ENCODE measurements around the gene CPE. TPM values are rescaled to one million over a fixed set of nuclear protein-coding genes. Genes with fewer than 3 reads are reported as not detected.

The CPE gene
- total and polyA plus RNA-seq, 2 donors (not counting 3 experiments of a cell fraction or from before 2014, with no cell fraction given): 2.7 to 9.2 TPM

- ChIA-PET CTCF (interaction anchor here (1.8 kb wide), 1 partner anchor 13 kb away, joined by 9 read pairs; no protein-coding TSS in a partner anchor), POLR2A (no interaction called here)
- no peaks in the 10 kb centered on the region for H3K9me3 ChIP-seq (replicated peaks; ENCODE audit: control insufficient read depth, insufficient read depth, low read length)
- no peaks in the 10 kb centered on the region for H3K36me3 ChIP-seq (ENCODE audit: control insufficient read depth in 2 of 2, extremely low read depth in 1 of 2, insufficient read depth in 2 of 2, low read length in 2 of 2)
- TF ChIP-seq JUN (IDR thresholded peaks at IDR 0.05; ENCODE audit: borderline replicate concordance, insufficient read depth, insufficient read length, low read depth) (no peak), MAX (IDR thresholded peaks at IDR 0.05; ENCODE audit: insufficient read depth, insufficient read length) (no peak), FOS (IDR thresholded peaks at IDR 0.05; ENCODE audit: borderline replicate concordance, insufficient read depth, low read length) (no peak), EZH2 (IDR thresholded peaks at IDR 0.05; ENCODE audit: borderline replicate concordance, low read depth, low read length, severe bottlenecking) (no peak), MYC (IDR thresholded peaks at IDR 0.05; ENCODE audit: low read depth, low read length) (no peak), POLR2A (IDR thresholded peaks at IDR 0.05; ENCODE audit: low read depth, low read length) (no peak), GATA2 (IDR thresholded peaks at IDR 0.05; ENCODE audit: insufficient read depth, insufficient read length, low read depth, low read length) (no peak), CTCF (IDR thresholded peaks at IDR 0.05; ENCODE audit: extremely low read depth in 1 of 2, insufficient read depth in 1 of 2, low read depth in 1 of 2, low read length in 2 of 2) (no peak), POLR2AphosphoS5 (IDR thresholded peaks at IDR 0.05; ENCODE audit: insufficient read depth, low read depth, low read length) (no peak)
- no peaks in the 10 kb centered on the region for H4K20me1 ChIP-seq (replicated peaks; ENCODE audit: control insufficient read depth, extremely low read depth, insufficient read depth, low read length)
- H3K27me3 ChIP-seq (ENCODE audit: control insufficient read depth in 2 of 2, insufficient read depth in 2 of 2, low read length in 2 of 2): no peaks in the 10 kb centered on the region
- peaks cover 6% of the 10 kb centered on the region for H3K4me1 ChIP-seq (ENCODE audit: control insufficient read depth, extremely low read depth, insufficient read depth, low read length)
- BruUV-seq (replicated peaks): no TSS peak
- no peak overlapping the region for H3K4me2 ChIP-seq (ENCODE audit: insufficient read depth, low read length)
- DNase-seq (ENCODE audit: low read depth, low spot score) (no peak), FAIRE-seq (no peak)
- intact Hi-C loops (cut with micrococcal nuclease): no loop called here
- H3K27ac ChIP-seq (ENCODE audit: insufficient read depth, low read depth, low read length): no peak overlapping the region
- no peak overlapping the region for H3K9ac ChIP-seq (replicated peaks; ENCODE audit: extremely low read depth, insufficient read depth, low read length)
- H3K9me1 ChIP-seq (replicated peaks; ENCODE audit: control insufficient read depth, extremely low read depth, insufficient read depth, low read length): no peaks in the 10 kb centered on the region
- dilution Hi-C loops (cut with MboI; ENCODE audit: extremely low pct_ligation_motif_present, low sequenced_read_pairs): no loop called here
- H3K79me2 ChIP-seq (ENCODE audit: control insufficient read depth, insufficient read depth, low read length): no peaks in the 10 kb centered on the region
- H3K4me3 ChIP-seq (replicated peaks in 1 of 3; ENCODE audit: insufficient read depth in 1 of 3, low read depth in 1 of 3, low read length in 3 of 3): no peak overlapping the region
- no peak overlapping the region for H2AFZ ChIP-seq (ENCODE audit: low read depth, low read length)
These were observed 128.0 kb downstream of the CPE start for GRCh38 chr4:165506849-165507248.

Data from endothelial cell of umbilical vein (primary cell).